GM23338 (cell line): ENCODE measurements around the gene SGPP1.

Experiments used
- CREB1 ChIP-seq: fragments of 250-450 bp; sonication (Bioruptor Pico); IDR thresholded peaks from 2 replicates; pipeline ENCODE4 v1.5.0; 2020; ENCODE audit warnings: low read depth, mild to moderate bottlenecking, moderate library complexity
- EZH2 ChIP-seq: fragments of 200-600 bp; sonication (generic); IDR thresholded peaks from one replicate; pipeline ENCODE4 v1.8.0; 2017; ENCODE audit warnings: antibody characterized with exemption, mild to moderate bottlenecking, low read depth; ENCODE audit not compliant: unreplicated experiment
- EZH2phosphoT487 ChIP-seq: fragments of 200-600 bp; sonication (generic); IDR thresholded peaks from one replicate; pipeline ENCODE4 v1.8.1; 2018; ENCODE audit warnings: antibody characterized with exemption; ENCODE audit not compliant: unreplicated experiment
- JUNB ChIP-seq: IDR thresholded peaks from one replicate; pipeline ENCODE4 v1.6.1; 2016; ENCODE audit warnings: antibody characterized with exemption; ENCODE audit not compliant: unreplicated experiment
- POLR2AphosphoS5 ChIP-seq: IDR thresholded peaks from 2 replicates; pipeline ENCODE4 v1.6.1; 2016; ENCODE audit warnings: antibody characterized with exemption, low read depth
- STAT1 ChIP-seq: IDR thresholded peaks from one replicate; pipeline ENCODE4 v1.6.1; 2016; ENCODE audit warnings: antibody characterized with exemption; ENCODE audit not compliant: unreplicated experiment
- ZNF114 ChIP-seq: fragments of 250-450 bp; sonication (Bioruptor Pico); IDR thresholded peaks from 2 replicates; pipeline ENCODE4 v1.5.0; 2020; ENCODE audit warnings: mild to moderate bottlenecking, moderate library complexity
- ZNF331 ChIP-seq: fragments of 250-450 bp; sonication (Bioruptor Pico); IDR thresholded peaks from 2 replicates; pipeline ENCODE4 v1.5.0; 2020; ENCODE audit warnings: low read depth, mild to moderate bottlenecking, moderate library complexity
- TF ChIP-seq, protein P1 (sequence below), 2 experiments: fragments of 200-600 bp in 1 of 2; sonication (generic) in 1 of 2; conservative IDR thresholded peaks; 2 replicates each; pipeline versions ENCODE4 v1.5.1 to v1.6.1; 2016 to 2017; ENCODE audit warnings: antibody characterized with exemption in 2 of 2, low read depth in 2 of 2, mild to moderate bottlenecking in 2 of 2, moderate library complexity in 1 of 2
- TF ChIP-seq, protein P2 (sequence below): IDR thresholded peaks from one replicate; pipeline ENCODE4 v1.6.1; 2018; ENCODE audit warnings: antibody characterized with exemption; ENCODE audit not compliant: unreplicated experiment
- TF ChIP-seq, protein P3 (sequence below): IDR thresholded peaks from 2 replicates; pipeline ENCODE4 v1.6.1; 2016; ENCODE audit warnings: antibody characterized with exemption

DNA sequence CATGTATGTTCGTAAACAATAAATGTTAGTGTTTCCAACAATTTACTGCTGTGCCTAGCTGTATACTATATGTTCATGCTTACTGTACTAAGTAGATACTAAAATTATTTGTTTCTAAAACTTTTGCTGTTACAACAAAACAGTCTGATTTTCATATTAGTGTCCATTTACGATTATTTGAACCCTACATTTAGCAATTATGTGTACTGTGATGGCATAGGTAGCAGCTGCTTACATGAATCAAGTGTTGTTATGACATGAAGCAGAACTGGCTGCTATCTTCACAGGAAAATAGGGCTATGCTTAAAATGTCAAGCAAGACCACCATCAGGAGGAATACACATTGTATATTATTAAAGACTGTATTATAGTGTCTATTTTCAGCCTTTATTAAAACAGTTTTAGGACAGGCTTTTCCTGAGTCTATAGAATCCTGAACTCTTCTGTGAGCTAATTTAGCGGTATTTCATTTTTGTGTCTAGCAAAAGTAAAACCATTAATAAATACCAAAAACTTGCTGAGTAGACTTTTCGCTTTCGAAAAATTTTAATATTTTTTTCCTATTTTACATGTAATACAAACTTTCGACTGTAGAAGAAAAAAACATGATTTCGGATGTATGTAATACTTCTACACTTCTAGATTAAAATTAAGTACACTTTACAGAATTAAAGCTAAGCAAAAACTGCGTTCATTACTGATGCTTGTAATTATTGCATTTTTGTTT is 85.0 kb downstream of the SGPP1 start:
- TF ChIP-seq, protein P1, sequence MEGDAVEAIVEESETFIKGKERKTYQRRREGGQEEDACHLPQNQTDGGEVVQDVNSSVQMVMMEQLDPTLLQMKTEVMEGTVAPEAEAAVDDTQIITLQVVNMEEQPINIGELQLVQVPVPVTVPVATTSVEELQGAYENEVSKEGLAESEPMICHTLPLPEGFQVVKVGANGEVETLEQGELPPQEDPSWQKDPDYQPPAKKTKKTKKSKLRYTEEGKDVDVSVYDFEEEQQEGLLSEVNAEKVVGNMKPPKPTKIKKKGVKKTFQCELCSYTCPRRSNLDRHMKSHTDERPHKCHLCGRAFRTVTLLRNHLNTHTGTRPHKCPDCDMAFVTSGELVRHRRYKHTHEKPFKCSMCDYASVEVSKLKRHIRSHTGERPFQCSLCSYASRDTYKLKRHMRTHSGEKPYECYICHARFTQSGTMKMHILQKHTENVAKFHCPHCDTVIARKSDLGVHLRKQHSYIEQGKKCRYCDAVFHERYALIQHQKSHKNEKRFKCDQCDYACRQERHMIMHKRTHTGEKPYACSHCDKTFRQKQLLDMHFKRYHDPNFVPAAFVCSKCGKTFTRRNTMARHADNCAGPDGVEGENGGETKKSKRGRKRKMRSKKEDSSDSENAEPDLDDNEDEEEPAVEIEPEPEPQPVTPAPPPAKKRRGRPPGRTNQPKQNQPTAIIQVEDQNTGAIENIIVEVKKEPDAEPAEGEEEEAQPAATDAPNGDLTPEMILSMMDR (conservative IDR thresholded peaks at IDR 0.05; ENCODE audit: low read depth in 2 of 2) = no peak
- no peak for TF ChIP-seq ZNF114
- TF ChIP-seq EZH2phosphoT487 = no peak
- TF ChIP-seq, protein P2, sequence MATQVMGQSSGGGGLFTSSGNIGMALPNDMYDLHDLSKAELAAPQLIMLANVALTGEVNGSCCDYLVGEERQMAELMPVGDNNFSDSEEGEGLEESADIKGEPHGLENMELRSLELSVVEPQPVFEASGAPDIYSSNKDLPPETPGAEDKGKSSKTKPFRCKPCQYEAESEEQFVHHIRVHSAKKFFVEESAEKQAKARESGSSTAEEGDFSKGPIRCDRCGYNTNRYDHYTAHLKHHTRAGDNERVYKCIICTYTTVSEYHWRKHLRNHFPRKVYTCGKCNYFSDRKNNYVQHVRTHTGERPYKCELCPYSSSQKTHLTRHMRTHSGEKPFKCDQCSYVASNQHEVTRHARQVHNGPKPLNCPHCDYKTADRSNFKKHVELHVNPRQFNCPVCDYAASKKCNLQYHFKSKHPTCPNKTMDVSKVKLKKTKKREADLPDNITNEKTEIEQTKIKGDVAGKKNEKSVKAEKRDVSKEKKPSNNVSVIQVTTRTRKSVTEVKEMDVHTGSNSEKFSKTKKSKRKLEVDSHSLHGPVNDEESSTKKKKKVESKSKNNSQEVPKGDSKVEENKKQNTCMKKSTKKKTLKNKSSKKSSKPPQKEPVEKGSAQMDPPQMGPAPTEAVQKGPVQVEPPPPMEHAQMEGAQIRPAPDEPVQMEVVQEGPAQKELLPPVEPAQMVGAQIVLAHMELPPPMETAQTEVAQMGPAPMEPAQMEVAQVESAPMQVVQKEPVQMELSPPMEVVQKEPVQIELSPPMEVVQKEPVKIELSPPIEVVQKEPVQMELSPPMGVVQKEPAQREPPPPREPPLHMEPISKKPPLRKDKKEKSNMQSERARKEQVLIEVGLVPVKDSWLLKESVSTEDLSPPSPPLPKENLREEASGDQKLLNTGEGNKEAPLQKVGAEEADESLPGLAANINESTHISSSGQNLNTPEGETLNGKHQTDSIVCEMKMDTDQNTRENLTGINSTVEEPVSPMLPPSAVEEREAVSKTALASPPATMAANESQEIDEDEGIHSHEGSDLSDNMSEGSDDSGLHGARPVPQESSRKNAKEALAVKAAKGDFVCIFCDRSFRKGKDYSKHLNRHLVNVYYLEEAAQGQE = no peak
- no peak for TF ChIP-seq CREB1
- no peak for TF ChIP-seq EZH2
- no peak for TF ChIP-seq POLR2AphosphoS5
- TF ChIP-seq, protein P3, sequence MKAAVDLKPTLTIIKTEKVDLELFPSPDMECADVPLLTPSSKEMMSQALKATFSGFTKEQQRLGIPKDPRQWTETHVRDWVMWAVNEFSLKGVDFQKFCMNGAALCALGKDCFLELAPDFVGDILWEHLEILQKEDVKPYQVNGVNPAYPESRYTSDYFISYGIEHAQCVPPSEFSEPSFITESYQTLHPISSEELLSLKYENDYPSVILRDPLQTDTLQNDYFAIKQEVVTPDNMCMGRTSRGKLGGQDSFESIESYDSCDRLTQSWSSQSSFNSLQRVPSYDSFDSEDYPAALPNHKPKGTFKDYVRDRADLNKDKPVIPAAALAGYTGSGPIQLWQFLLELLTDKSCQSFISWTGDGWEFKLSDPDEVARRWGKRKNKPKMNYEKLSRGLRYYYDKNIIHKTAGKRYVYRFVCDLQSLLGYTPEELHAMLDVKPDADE = no peak
- TF ChIP-seq ZNF331 (CRISPR knock-in tag) = no peak
- TF ChIP-seq STAT1 = no peak
- TF ChIP-seq JUNB = no peak
